Adipocyte (in vitro differentiated cells): ENCODE data around the gene ANAPC7.

ENCODE experiments used
- DNase-seq: peaks from one replicate; pipeline ENCODE4 v3.0.0-alpha.2; 2015; ENCODE audit warnings: low read depth
- H3K27me3 ChIP-seq: replicated peaks from 2 replicates; pipeline ENCODE4 v1.7.0; 2013; ENCODE audit warnings: mild to moderate bottlenecking, low read length, moderate library complexity; ENCODE audit not compliant: control insufficient read depth, insufficient read depth
- H3K36me3 ChIP-seq: 2 replicates; pipeline ENCODE4 v1.7.0; 2013; ENCODE audit warnings: low read length, mild to moderate bottlenecking, moderate library complexity; ENCODE audit not compliant: control insufficient read depth, insufficient read depth, severe bottlenecking
- H3K4me1 ChIP-seq: 2 replicates; pipeline ENCODE4 v1.7.0; 2013; ENCODE audit warnings: mild to moderate bottlenecking, low read length, moderate library complexity; ENCODE audit not compliant: control insufficient read depth, insufficient read depth
- H3K4me3 ChIP-seq: 2 replicates; pipeline ENCODE4 v1.7.0; 2013; ENCODE audit warnings: mild to moderate bottlenecking, low read length, moderate library complexity
- H3K9ac ChIP-seq: 2 replicates; pipeline ENCODE4 v1.7.0; 2013; ENCODE audit warnings: mild to moderate bottlenecking, low read length, moderate library complexity
- H3K9me3 ChIP-seq: 2 replicates; pipeline ENCODE4 v1.7.0; 2013; ENCODE audit warnings: mild to moderate bottlenecking, low read length, moderate library complexity; ENCODE audit not compliant: control insufficient read depth

ANAPC7 gene

DNA sequence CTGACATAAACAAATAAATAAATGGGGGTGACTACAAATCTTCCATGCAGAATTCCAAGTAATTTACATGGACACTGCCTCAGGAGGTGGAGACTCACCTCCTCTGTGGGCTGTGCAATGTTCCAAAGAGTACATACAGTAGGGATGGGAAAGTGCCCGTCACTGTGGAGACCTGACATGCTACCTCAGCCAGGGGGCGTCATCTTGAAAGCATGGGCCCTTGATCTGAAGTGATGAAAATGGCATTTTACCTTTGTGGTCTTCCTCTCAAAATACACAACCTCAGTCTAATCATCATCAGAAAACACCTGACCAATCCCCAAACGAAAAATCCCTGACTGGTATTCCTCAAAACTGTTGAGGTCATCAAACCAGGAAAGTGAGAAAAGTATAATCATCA is 48.4 kb downstream of the ANAPC7 start:
- Histone ChIP-seq H3K36me3 (peaks cover 15% of the 10 kb centered on the region), H3K27me3 (no peaks in the 10 kb centered on the region), H3K9ac (no peak overlapping the region), H3K4me1 (no peaks in the 10 kb centered on the region), H3K4me3 (no peak overlapping the region), H3K9me3 (no peaks in the 10 kb centered on the region)
- DNase-seq: peak; percentile 21

DNA sequence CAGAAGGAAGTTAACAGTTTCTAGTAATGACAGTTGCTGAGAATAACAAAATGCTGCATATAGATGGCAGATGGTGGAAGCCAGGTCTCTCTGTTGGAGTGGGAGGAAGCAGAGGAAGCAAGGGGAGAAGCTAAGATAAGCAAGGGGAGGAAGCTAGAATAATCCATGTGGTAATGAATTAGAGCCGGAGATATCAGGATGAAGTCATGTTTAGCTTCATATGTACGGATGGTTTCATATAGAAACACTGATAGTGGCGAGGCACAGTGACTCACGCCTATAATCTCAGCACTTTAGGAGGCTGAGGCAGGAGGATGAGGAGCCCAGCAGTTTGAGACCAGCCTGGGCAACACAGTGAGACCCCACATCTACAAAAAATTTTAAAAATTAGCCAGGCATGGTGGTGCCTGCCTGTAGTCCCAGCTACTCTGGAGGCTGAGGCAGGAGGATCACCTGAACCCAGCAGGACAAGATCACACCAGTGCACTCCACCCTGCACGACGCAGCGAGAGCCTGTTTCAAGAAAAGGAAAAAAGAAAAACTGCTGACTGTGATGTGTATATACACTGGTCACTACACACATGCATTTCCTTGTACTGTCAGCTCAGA is 49.2 kb downstream of the ANAPC7 start:
- H3K4me3 ChIP-seq: no peak overlapping the region
- H3K36me3 ChIP-seq: peaks cover 23% of the 10 kb centered on the region
- DNase-seq: no peak
- H3K9ac ChIP-seq: no peak overlapping the region
- no peaks in the 10 kb centered on the region for H3K9me3 ChIP-seq
- no peaks in the 10 kb centered on the region for H3K27me3 ChIP-seq
- no peaks in the 10 kb centered on the region for H3K4me1 ChIP-seq

- peaks cover 32% of the 10 kb centered on the region for H3K36me3 ChIP-seq
Observed at GRCh38 chr12:110353211-110353965, 50.1 kb downstream of the ANAPC7 start.

DNA sequence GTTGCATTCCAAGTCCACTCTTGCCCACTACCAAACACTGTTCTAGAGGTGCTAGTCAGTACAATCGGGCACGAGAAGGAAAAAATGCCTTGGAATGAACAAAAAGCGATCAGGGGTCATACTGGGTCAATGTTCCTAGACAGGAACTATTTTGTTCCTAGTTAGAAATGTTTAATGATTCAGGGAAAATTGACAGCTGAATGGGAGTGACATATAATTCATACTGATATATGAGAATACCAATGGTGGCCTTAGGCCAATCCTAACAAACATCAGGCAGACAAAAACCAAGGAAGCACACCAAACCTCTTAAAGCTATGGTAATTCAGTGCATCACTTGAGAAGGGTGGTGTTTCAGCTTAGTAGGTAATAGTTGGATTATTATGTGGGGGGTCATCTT is 51.1 kb downstream of the ANAPC7 start:
- Histone ChIP-seq H3K9me3 (no peaks in the 10 kb centered on the region), H3K36me3 (peaks cover 42% of the 10 kb centered on the region), H3K27me3 (no peaks in the 10 kb centered on the region), H3K4me1 (no peaks in the 10 kb centered on the region), H3K9ac (no peak overlapping the region), H3K4me3 (no peak overlapping the region)
- DNase-seq: no peak

More at GRCh38 chr12:110353211-110353965, 50.1 kb downstream of the ANAPC7 start:
- no peak overlapping the region for H3K9ac ChIP-seq
- DNase-seq: no peak
- H3K9me3 ChIP-seq: no peaks in the 10 kb centered on the region
- H3K4me3 ChIP-seq: no peak overlapping the region
- no peaks in the 10 kb centered on the region for H3K4me1 ChIP-seq
- no peaks in the 10 kb centered on the region for H3K27me3 ChIP-seq

- H3K4me3 ChIP-seq: no peak overlapping the region
- no peaks in the 10 kb centered on the region for H3K27me3 ChIP-seq
- H3K9ac ChIP-seq: no peak overlapping the region
- no peaks in the 10 kb centered on the region for H3K9me3 ChIP-seq
- no peaks in the 10 kb centered on the region for H3K4me1 ChIP-seq
- no peak for DNase-seq
- H3K36me3 ChIP-seq: peaks cover 53% of the 10 kb centered on the region
Observed at GRCh38 chr12:110351119-110351518, 52.4 kb downstream of the ANAPC7 start.

DNA sequence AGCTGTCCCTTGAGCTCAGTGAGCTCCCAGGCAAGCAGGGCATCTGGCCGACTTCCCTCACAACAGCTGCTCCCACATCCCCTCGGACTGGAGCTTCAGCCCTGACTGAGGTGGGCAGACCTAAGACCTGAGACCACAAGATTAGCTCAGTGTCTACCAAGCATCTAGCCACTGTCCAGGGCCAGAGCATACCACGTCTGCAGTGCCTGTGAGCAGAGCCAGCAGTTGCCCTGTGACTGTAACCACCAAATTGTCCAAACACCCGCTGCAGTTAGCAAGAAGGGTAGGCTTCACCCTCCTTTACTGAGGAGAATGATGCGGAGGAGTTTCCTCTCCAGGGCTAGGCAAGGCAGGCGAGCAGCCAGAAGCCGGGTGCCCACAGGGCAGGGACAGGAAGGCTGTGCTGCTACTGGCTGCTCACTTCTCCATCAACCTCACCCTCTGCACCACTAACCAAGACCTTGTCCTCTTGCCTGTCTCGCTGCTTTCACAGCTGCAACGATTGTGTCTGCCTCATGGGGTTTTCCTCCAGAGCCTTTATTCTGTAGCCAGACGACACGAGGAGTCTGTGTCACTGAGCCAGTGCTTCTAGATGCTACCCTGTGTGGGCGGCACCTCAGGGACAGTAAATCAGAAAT is 53.9 kb downstream of the ANAPC7 start:
- Histone ChIP-seq H3K4me1 (no peaks in the 10 kb centered on the region), H3K9ac (no peak overlapping the region), H3K9me3 (no peaks in the 10 kb centered on the region), H3K4me3 (no peak overlapping the region), H3K27me3 (no peaks in the 10 kb centered on the region), H3K36me3 (peaks cover 68% of the 10 kb centered on the region)
- DNase-seq: no peak

- H3K9ac ChIP-seq: no peak overlapping the region
- H3K27me3 ChIP-seq: no peaks in the 10 kb centered on the region
- no peak for DNase-seq
- H3K4me3 ChIP-seq: no peak overlapping the region
- H3K4me1 ChIP-seq: no peaks in the 10 kb centered on the region
- no peaks in the 10 kb centered on the region for H3K9me3 ChIP-seq
- H3K36me3 ChIP-seq: peaks cover 74% of the 10 kb centered on the region
Observed at GRCh38 chr12:110349096-110349495, 54.4 kb downstream of the ANAPC7 start.

DNA sequence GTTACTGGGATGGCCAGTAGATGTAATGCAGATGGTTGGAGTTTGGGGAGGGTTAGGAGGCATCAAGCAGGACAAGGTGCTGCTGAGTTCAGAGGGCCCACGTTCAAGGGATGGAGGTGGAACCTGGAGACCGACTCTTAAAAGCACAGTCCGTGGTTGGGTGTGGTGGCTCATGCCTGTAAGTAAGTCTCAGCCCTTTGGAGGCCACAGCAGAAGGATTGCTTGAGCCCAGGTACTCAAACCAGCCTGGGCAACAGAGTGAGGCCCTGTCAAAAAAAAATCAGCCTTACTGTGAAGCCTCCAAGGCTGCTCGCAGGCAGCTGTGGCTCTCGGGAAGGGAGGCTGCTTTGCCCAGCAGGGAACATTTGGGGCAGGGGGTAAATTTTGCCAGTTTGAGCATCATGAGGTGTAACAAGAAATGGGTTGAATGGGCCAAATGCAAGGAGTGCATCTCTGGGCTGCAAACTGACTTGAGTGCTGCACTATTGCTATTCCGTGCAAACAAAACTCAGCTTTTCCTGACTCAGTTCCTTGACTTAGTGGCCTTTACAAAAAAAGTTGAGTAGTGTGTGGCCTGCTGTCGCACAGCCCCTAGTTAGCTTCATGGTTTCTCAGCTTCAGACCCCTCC is 55.0 kb downstream of the ANAPC7 start:
- peaks cover 79% of the 10 kb centered on the region for H3K36me3 ChIP-seq

GRCh38 chr12:110347767-110348166 is 55.7 kb downstream of the ANAPC7 start:
- Histone ChIP-seq H3K4me3 (no peak overlapping the region), H3K27me3 (no peaks in the 10 kb centered on the region), H3K4me1 (no peaks in the 10 kb centered on the region), H3K9ac (no peak overlapping the region), H3K9me3 (no peaks in the 10 kb centered on the region), H3K36me3 (peaks cover 87% of the 10 kb centered on the region)
- DNase-seq: no peak

More for the DNA sequence above, 55.0 kb downstream of the ANAPC7 start:
- no peak for DNase-seq
- Histone ChIP-seq H3K9ac (no peak overlapping the region), H3K27me3 (no peaks in the 10 kb centered on the region), H3K4me1 (no peaks in the 10 kb centered on the region), H3K4me3 (no peak overlapping the region), H3K9me3 (no peaks in the 10 kb centered on the region)

GRCh38 chr12:110345963-110346362 is 57.5 kb downstream of the ANAPC7 start:
- Histone ChIP-seq H3K4me1 (no peaks in the 10 kb centered on the region), H3K9ac (no peak overlapping the region), H3K9me3 (no peaks in the 10 kb centered on the region), H3K4me3 (no peak overlapping the region), H3K27me3 (no peaks in the 10 kb centered on the region), H3K36me3 (peaks cover 99% of the 10 kb centered on the region)
- no peak for DNase-seq

DNA sequence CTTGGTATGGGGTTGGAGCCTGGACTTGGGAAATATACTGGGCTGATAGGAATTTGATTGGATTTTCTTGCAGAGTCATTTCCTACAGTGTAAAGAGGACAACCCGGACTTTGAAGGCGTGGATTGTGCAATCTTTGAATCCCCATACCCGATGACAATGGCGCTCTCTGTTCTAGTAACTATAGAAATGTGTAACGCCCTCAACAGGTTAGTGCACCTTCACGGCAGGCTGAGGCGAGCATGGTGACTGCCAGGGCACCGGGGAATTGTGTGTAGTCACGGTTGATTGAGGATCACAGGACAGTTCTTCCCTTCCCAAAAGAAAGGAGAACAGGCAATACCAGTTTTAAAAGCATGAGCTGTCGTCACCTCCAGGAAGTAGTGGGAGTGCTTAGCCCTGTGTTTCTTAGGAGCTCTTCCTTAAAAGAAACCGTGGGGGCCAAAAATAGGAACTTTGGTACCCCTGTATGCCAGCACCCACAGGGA is 58.3 kb downstream of the ANAPC7 start:
- no peak for DNase-seq
- no peaks in the 10 kb centered on the region for H3K4me1 ChIP-seq
- H3K27me3 ChIP-seq: no peaks in the 10 kb centered on the region
- peaks cover 99% of the 10 kb centered on the region for H3K36me3 ChIP-seq
- no peaks in the 10 kb centered on the region for H3K9me3 ChIP-seq
- H3K4me3 ChIP-seq: no peak overlapping the region
- H3K9ac ChIP-seq: no peak overlapping the region
